Superior temporal gyrus (tissue), 1 donor: ENCODE measurements around the gene MZF1.
A peak's percentile ranks its signal among the peaks of the same experiment; 100 is the strongest.

Source experiments
- DNase-seq: peaks from one replicate; pipeline ENCODE4 v3.0.0-alpha.2; 2016; ENCODE audit errors: extremely low spot score

MZF1 gene

GRCh38 chr19:58570770-58571574 lies 2.2 kb downstream of the MZF1 start:
- DNase-seq: no peak

GRCh38 chr19:58569943-58570670 lies 3.0 kb downstream of the MZF1 start:
- DNase-seq: no peak

GRCh38 chr19:58569191-58569942 lies 3.8 kb downstream of the MZF1 start:
- no peak for DNase-seq

- DNase-seq: no peak
These were observed 4.5 kb downstream of the MZF1 start for GRCh38 chr19:58568453-58569130.

GRCh38 chr19:58566989-58567388 lies 6.1 kb downstream of the MZF1 start:
- no peak for DNase-seq

GRCh38 chr19:58563823-58564222 lies 9.3 kb downstream of the MZF1 start:
- no peak for DNase-seq

DNA sequence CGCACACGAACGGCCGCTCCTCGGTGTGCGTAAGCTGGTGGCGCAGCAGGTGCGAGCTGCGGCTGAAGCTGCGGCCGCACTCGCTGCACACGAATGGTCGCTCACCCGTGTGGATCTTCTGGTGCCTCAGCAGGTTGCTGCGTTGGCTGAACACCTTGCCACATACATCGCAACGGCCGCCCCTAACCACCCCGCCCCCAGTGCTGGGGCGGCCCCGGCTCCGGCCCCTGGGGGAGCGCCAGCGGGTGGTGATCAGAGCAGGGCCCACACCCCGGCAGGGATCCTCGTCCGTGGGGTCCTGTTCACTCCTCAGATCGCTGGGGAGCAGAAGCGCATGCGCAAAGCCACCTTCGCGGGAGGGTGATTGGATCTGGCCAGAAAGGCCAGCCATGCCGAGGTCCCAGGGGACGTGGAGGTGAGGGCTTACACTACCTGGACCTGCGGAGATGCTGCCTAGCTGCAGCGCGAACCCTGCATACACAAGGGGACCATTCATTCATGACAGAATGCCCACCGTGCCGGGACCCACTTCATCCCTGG lies 10.0 kb downstream of the MZF1 start:
- DNase-seq: no peak

- DNase-seq: no peak
These were observed 10.8 kb downstream of the MZF1 start for GRCh38 chr19:58562122-58563033.

DNA sequence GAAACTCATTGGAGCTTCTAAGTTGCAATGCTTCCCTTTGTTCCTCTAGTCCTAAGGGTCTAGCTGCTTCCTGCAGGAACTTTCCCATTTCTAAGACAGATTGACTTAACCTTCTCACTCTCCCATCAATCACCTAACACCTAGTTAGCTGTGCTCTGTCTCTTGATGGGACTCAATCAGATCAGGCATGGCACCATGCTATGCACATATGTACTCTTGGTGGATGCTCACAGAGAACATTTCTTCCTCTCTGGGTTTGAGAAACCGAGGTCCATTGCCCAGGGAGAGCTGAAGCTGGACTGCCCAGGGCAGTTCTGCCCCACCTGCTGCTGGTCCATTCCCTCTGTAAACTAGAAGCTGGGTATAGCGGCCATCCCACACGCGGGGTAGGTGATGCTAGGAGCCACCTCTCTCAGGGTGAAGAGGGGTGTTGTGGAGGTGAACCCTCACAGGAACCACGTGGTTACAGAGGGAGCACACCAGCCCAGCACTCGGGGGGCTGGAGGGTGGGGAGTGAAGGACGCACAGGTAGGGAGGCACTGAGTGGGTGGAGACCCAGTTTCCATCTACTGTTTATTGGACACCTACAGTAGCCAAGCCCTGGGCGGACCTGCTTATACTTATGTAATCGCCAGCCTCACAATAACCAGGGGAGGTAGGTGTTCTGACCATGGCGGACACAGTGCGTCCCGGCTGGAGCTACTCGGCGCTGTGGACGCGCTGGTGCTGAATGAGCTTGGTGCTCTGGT lies 11.6 kb downstream of the MZF1 start:
- DNase-seq: no peak

GRCh38 chr19:58560921-58561320 lies 12.2 kb downstream of the MZF1 start:
- no peak for DNase-seq

GRCh38 chr19:58560007-58560887 lies 12.9 kb downstream of the MZF1 start:
- no peak for DNase-seq

DNA sequence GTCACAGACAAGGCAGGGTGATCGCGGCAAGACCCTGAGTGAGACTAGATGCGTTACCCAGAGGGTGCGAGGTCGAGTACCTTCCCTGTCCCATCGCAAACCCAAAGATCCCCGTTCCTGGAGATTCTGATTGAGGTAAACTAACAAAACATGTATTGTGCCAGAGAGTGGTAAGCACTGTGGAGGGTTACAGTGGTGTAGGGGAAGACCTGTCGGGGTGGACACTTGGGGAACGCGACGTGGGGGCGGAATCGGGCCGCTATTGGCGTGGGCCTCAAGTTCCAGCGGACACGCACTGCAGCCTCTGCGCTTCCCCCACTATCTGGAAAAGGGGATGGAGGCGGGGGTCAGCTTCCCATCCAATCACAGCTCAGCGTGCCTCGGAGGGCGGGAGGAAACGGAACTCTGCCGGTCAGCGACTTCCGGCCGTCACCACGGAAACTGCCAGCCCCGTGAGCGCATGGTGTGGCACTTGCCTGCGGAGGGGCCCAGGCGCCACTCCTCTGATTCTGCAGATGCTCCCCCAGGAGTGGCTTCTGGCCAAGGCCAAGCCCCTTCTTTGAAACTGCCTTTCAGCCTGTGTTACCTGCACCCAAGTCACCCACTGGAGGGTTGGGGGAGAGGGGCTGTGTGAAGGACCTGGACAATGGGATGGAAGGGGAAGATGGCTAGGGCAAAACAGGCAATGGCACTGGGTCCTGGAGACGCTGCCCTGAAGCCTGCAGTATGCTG lies 13.7 kb downstream of the MZF1 start:
- peak; percentile 90 for DNase-seq

DNA sequence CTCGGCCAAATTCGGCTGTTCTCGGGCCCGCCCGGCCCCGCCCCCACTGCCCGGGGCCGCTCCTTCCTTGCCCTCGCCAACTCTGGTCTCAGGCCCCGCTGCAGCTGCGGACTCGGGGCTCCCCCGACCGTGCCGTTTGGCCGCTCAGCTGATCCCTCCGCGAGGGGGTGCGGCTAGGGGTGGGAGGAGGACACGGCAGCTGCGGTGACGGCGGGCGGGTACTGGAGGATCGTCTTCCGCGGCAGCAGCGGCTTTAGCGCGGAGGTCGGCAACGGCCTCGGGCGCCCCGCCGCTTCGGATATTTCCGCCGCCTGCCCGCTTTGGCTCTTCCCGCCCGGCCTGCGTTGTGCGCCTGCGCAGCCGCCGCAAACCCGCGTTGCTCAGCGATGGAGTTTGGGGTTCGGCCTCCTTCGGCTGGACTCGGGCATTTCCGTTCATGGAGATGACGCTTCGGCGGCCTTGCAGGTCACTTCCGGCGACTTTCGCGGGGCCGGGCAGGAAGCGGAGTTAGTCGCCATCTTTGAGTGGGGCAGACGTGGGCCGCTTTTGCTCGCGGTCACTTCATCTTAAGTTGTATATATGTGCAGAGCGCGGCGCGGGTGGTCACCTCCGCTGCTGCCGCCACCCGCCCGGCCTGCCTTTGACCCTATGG lies 14.4 kb downstream of the MZF1 start:
- peak; percentile 97 for DNase-seq

GRCh38 chr19:58558066-58558622 lies 15.0 kb downstream of the MZF1 start, which contains the start of gene UBE2M:
UBE2M (minus strand) TSS chr19:58558611; CDS start chr19:58558381, 230 bp downstream.
- no peak for DNase-seq

GRCh38 chr19:58557221-58558065 lies 15.7 kb downstream of the MZF1 start:
- no peak for DNase-seq

DNA sequence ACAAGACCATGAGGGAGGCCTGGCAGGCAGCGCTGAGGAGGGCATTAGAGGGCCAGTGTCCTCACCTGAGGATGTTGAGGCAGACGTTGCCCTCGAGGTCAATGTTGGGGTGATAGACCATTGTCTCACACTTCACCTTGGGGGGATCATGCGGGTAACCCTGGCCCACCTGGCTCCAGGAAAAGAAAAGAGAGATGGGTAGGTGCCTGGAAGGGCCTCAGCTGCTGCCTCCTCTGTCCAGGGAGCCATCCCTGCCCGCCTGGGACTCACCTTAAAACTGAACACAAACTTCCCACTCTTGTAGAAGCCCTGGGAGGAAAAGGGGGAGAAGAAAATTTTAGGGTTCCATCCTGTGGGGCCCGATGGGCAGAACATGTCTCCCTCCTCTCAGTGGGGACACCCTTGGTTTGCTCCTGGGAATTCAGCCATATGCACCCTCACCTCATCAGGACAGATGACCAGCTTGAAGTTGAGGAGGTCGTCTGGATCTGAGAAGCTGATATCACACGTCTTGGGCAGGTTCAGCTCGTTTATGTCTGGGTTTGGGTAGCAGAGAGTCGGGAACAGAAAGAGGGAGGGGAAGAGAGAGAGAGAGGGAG lies 16.4 kb downstream of the MZF1 start:
- DNase-seq: no peak
